IMR-90 (cell line): ENCODE data around the gene SPAG9. TPM values are rescaled to one million over a fixed set of nuclear protein-coding genes. Genes with fewer than 3 reads are reported as not detected.

ENCODE experiments used
- ATAC-seq: fragments of 200-7000 bp; cut with Tn5 transposase; 2 replicates; pipeline ENCODE4 v1.9.1; 2020; ENCODE audit warnings: low read depth, mild to moderate bottlenecking, moderate library complexity
- BruUV-seq: library from RNA; stranded (reverse); fragments of 400-500 nt; replicated peaks from 2 replicates; lab custom pipeline; 2021; lab: Mats Ljungman, UMichigan
- CTCF ChIA-PET: fragments of 300-600 bp; formaldehyde crosslinking; extraction: SDS; loops from one replicate; lab custom pipeline; 2021; ENCODE audit warnings: antibody characterized with exemption; lab: Yijun Ruan, JAX
- POLR2A ChIA-PET: fragments of 300-600 bp; sonication (Branson Sonifier 250); formaldehyde crosslinking; loops from one replicate; lab custom pipeline; 2022; ENCODE audit warnings: antibody characterized with exemption; ENCODE audit not compliant: unreplicated experiment; lab: Charles Lee
- DNase-seq: peaks from one replicate; pipeline ENCODE4 v3.0.0; 2013
- H2AFZ ChIP-seq: replicated peaks from 2 replicates; pipeline ENCODE3; 2013; ENCODE audit warnings: low read length, mild to moderate bottlenecking; ENCODE audit not compliant: poor library complexity
- H2AK5ac ChIP-seq: 2 replicates; pipeline ENCODE4 v1.6.1; 2013; ENCODE audit warnings: low read depth, low read length, inconsistent platforms
- H2AK9ac ChIP-seq: replicated peaks from 2 replicates; pipeline ENCODE3; 2013; ENCODE audit warnings: mild to moderate bottlenecking, low read depth, low read length, moderate library complexity; ENCODE audit not compliant: poor library complexity
- H2BK120ac ChIP-seq: 2 replicates; pipeline ENCODE4 v1.6.1; 2013; ENCODE audit warnings: low read depth, low read length, inconsistent platforms
- H2BK15ac ChIP-seq: 3 replicates; pipeline ENCODE4 v1.6.1; 2013; ENCODE audit warnings: low read depth, low read length, inconsistent platforms
- H2BK20ac ChIP-seq: 2 replicates; pipeline ENCODE4 v1.6.1; 2013; ENCODE audit warnings: low read depth, mild to moderate bottlenecking, inconsistent platforms, low read length, moderate library complexity
- H2BK5ac ChIP-seq: 2 replicates; pipeline ENCODE4 v1.6.1; 2013; ENCODE audit warnings: mild to moderate bottlenecking, low read depth, low read length, inconsistent platforms; ENCODE audit not compliant: poor library complexity, severe bottlenecking
- H3K14ac ChIP-seq: replicated peaks from 2 replicates; pipeline ENCODE4 v1.6.1; 2013; ENCODE audit warnings: low read depth, low read length, inconsistent platforms
- H3K18ac ChIP-seq: 2 replicates; pipeline ENCODE4 v1.6.1; 2013; ENCODE audit warnings: low read depth, low read length, control low read depth
- H3K23ac ChIP-seq: 2 replicates; pipeline ENCODE4 v1.6.1; 2013; ENCODE audit warnings: low read depth, low read length, inconsistent platforms
- H3K27ac ChIP-seq: 2 replicates; pipeline ENCODE4 v1.5.1; 2013; ENCODE audit warnings: mild to moderate bottlenecking, control low read depth, low read length; ENCODE audit not compliant: insufficient read depth
- H3K27me3 ChIP-seq: 2 replicates; pipeline ENCODE4 v1.6.1; 2013; ENCODE audit warnings: low read length; ENCODE audit not compliant: control insufficient read depth, insufficient read depth
- H3K36me3 ChIP-seq: 2 replicates; pipeline ENCODE4 v1.6.1; 2013; ENCODE audit warnings: low read length, mixed read lengths; ENCODE audit not compliant: control insufficient read depth, insufficient read depth
- H3K4ac ChIP-seq: 2 replicates; pipeline ENCODE4 v1.6.1; 2013; ENCODE audit warnings: low read depth, low read length, inconsistent platforms
- H3K4me1 ChIP-seq: 2 replicates; pipeline ENCODE4 v1.6.1; 2013; ENCODE audit warnings: low read length, mixed read lengths; ENCODE audit not compliant: control insufficient read depth, insufficient read depth
- H3K4me2 ChIP-seq: 2 replicates; pipeline ENCODE4 v1.6.1; 2013; ENCODE audit warnings: low read depth, mild to moderate bottlenecking, control low read depth, low read length, moderate library complexity
- H3K4me3 ChIP-seq: 2 replicates; pipeline ENCODE4 v1.5.1; 2013; ENCODE audit warnings: low read depth, mild to moderate bottlenecking, control low read depth, low read length, moderate library complexity; ENCODE audit not compliant: insufficient read depth
- H3K56ac ChIP-seq: 2 replicates; pipeline ENCODE4 v1.6.1; 2013; ENCODE audit warnings: low read length, inconsistent platforms; ENCODE audit not compliant: insufficient read depth; ENCODE audit errors: extremely low read depth
- H3K79me1 ChIP-seq, 2 experiments: 2 replicates each; pipeline ENCODE4 v1.6.1; 2013; ENCODE audit warnings: low read length in 2 of 2, inconsistent platforms in 1 of 2, low read depth in 1 of 2
- H3K9ac ChIP-seq: 2 replicates; pipeline ENCODE4 v1.6.1; 2013; ENCODE audit warnings: low read depth, low read length, control low read depth
- H3K9me1 ChIP-seq: 2 replicates; pipeline ENCODE4 v1.6.1; 2013; ENCODE audit warnings: low read length, inconsistent platforms; ENCODE audit not compliant: insufficient read depth
- H3K9me3 ChIP-seq: 2 replicates; pipeline ENCODE4 v1.6.1; 2013; ENCODE audit warnings: low read length; ENCODE audit not compliant: control insufficient read depth, insufficient read depth
- H4K20me1 ChIP-seq: 2 replicates; pipeline ENCODE4 v1.6.1; 2013; ENCODE audit warnings: low read length, inconsistent platforms; ENCODE audit not compliant: insufficient read depth
- H4K5ac ChIP-seq: 2 replicates; pipeline ENCODE4 v1.6.1; 2013; ENCODE audit warnings: mild to moderate bottlenecking, low read depth, low read length, control low read depth
- H4K8ac ChIP-seq, 2 experiments: 2 replicates each; pipeline ENCODE4 v1.6.1; 2013; ENCODE audit warnings: low read depth in 2 of 2, low read length in 2 of 2, control low read depth in 1 of 2, inconsistent platforms in 1 of 2
- H4K91ac ChIP-seq: 2 replicates; pipeline ENCODE4 v1.6.1; 2013; ENCODE audit warnings: low read depth, low read length, inconsistent platforms; ENCODE audit not compliant: insufficient read depth
- BHLHE40 ChIP-seq: fragments of 150-350 bp; IDR thresholded peaks from 2 replicates; pipeline ENCODE4 v1.6.1; 2016; ENCODE audit warnings: mild to moderate bottlenecking, low read depth, low read length
- CEBPB ChIP-seq: IDR thresholded peaks from 2 replicates; pipeline ENCODE4 v1.6.1; 2012; ENCODE audit warnings: low read depth, low read length, improper control_type of control experiment
- CTCF ChIP-seq: conservative IDR thresholded peaks from 2 replicates; pipeline ENCODE4 v1.5.1; 2012; ENCODE audit warnings: mild to moderate bottlenecking, low read depth, low read length, improper control_type of control experiment
- FOS ChIP-seq: fragments of 150-350 bp; IDR thresholded peaks from 2 replicates; pipeline ENCODE4 v1.6.1; 2016; ENCODE audit warnings: low read depth, low read length
- MAZ ChIP-seq: IDR thresholded peaks from 2 replicates; pipeline ENCODE4 v1.6.1; 2012; ENCODE audit warnings: low read depth, mild to moderate bottlenecking, low read length, improper control_type of control experiment, moderate library complexity, borderline replicate concordance
- MXI1 ChIP-seq: IDR thresholded peaks from 2 replicates; pipeline ENCODE4 v1.6.1; 2012; ENCODE audit warnings: low read depth, mild to moderate bottlenecking, low read length, moderate library complexity, borderline replicate concordance
- POLR2A ChIP-seq: IDR thresholded peaks from 2 replicates; pipeline ENCODE4 v1.6.1; 2012; ENCODE audit warnings: mild to moderate bottlenecking, low read depth, low read length
- RCOR1 ChIP-seq: IDR thresholded peaks from 2 replicates; pipeline ENCODE4 v1.6.1; 2012; ENCODE audit warnings: mild to moderate bottlenecking, low read length, improper control_type of control experiment; ENCODE audit not compliant: insufficient replicate concordance
- USF2 ChIP-seq: fragments of 150-350 bp; IDR thresholded peaks from 2 replicates; pipeline ENCODE4 v1.6.1; 2017; ENCODE audit warnings: mild to moderate bottlenecking, antibody characterized with exemption, low read length, low read depth
- WGBS, 2 experiments: methylation state at CpG; one replicate each; pipeline versions ENCODE4 v1.1.5 to v1.1.7; 2013; ENCODE audit warnings: missing lambda C conversion rate in 2 of 2; ENCODE audit not compliant: insufficient read length in 1 of 2; ENCODE audit errors: extremely low coverage in 2 of 2; 5-methylcytosine and 5-hydroxymethylcytosine counted together
- dilution Hi-C: fragments of 300-500 bp; cut with HindIII; formaldehyde crosslinking; loops from one replicate; pipeline ENCODE4 v1.14.3; 2018; ENCODE audit warnings: low sequenced_read_pairs; ENCODE audit not compliant: unreplicated experiment
- in situ Hi-C: fragments of 300-500 bp; cut with MboI; formaldehyde crosslinking; loops from 3 replicates; pipeline ENCODE4 v1.14.3; 2019; ENCODE audit warnings: low sequenced_read_pairs, inconsistent platforms, mixed read lengths
- intact Hi-C: fragments of 100-400 bp; cut with micrococcal nuclease; formaldehyde crosslinking; loops from 2 replicates; pipeline ENCODE4 v1.10.0; 2022
- polyA plus RNA-seq, 3 experiments: library from polyadenylated mRNA; depleted of rRNA; stranded (reverse); fragments of >200 nt; gene quantifications; 2 replicates each; pipeline ENCODE4 v1.2.3, GENCODE V29; 2012; ENCODE audit warnings: low replicate concordance in 1 of 3
- total RNA-seq: library from RNA; depleted of rRNA; stranded (reverse); fragments of >200 nt; gene quantifications from 2 replicates; pipeline ENCODE4 v1.2.3, GENCODE V29; 2012
- TF ChIP-seq, protein P1 (sequence below): fragments of 150-350 bp; IDR thresholded peaks from 2 replicates; pipeline ENCODE4 v1.6.1; 2016; ENCODE audit warnings: low read depth, mild to moderate bottlenecking, low read length, moderate library complexity, borderline replicate concordance

The SPAG9 gene
- total and polyA plus RNA-seq, 2 of the 4 experiments (the other 2 are of a cell fraction): 26.7 to 75.5 TPM

GRCh38 chr17:50944054-50944901 lies 176.4 kb downstream of the SPAG9 start (continued):
- TF ChIP-seq USF2: no peak

GRCh38 chr17:50943575-50943933 lies 177.1 kb downstream of the SPAG9 start:
- Histone ChIP-seq H4K20me1 (no peaks in the 10 kb centered on the region), H4K5ac (no peak overlapping the region), H2BK5ac (no peak overlapping the region), H2AFZ (no peak overlapping the region), H3K14ac (no peak overlapping the region), H3K27me3 (no peaks in the 10 kb centered on the region), H3K4me2 (no peak overlapping the region), H3K23ac (peak overlapping the region; percentile 32), H3K56ac (no peak overlapping the region), H2AK9ac (no peak overlapping the region), H2AK5ac (0 out of 2 replicates have a peak overlapping the region, but pooled peaks have one; percentile 0), H3K79me1 (no peaks in the 10 kb centered on the region), H3K18ac (no peak overlapping the region), H2BK20ac (no peak overlapping the region), H3K9ac (no peak overlapping the region), H4K8ac (0 out of 4 replicates have a peak overlapping the region, but pooled peaks of 1 of the 2 experiments have one; percentile 85), H2BK120ac (no peak overlapping the region), H3K4me1 (peaks cover 4% of the 10 kb centered on the region), H3K4ac (peak overlapping the region; percentile 3; the same call in 1 of the 2 replicates), H3K9me3 (no peaks in the 10 kb centered on the region), H2BK15ac (no peak overlapping the region), H4K91ac (no peak overlapping the region), H3K27ac (no peak overlapping the region), H3K36me3 (no peaks in the 10 kb centered on the region), H3K4me3 (no peak overlapping the region), H3K9me1 (peaks cover 9% of the 10 kb centered on the region; the same call in 1 of the 2 replicates)
- ChIA-PET POLR2A (no interaction called here), CTCF (no interaction called here)
- in situ Hi-C loops (no loop called here), dilution Hi-C loops (no loop called here), intact Hi-C loops (no loop called here)
- ATAC-seq: no peak
- no TSS peak for BruUV-seq
- WGBS, 2 experiments: no CpG with 5 or more reads among the region's 8 CpGs
- no peak for DNase-seq
- TF ChIP-seq MAZ (no peak), FOS (no peak), USF2 (no peak), MXI1 (no peak), POLR2A (no peak), RCOR1 (no peak), BHLHE40 (no peak), CTCF (no peak), CEBPB (no peak)
- TF ChIP-seq, protein P1, sequence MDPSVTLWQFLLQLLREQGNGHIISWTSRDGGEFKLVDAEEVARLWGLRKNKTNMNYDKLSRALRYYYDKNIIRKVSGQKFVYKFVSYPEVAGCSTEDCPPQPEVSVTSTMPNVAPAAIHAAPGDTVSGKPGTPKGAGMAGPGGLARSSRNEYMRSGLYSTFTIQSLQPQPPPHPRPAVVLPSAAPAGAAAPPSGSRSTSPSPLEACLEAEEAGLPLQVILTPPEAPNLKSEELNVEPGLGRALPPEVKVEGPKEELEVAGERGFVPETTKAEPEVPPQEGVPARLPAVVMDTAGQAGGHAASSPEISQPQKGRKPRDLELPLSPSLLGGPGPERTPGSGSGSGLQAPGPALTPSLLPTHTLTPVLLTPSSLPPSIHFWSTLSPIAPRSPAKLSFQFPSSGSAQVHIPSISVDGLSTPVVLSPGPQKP: no peak
